Measurements from ENCODE around the gene METTL5. TPM values are rescaled to one million over a fixed set of nuclear protein-coding genes. Genes with fewer than 3 reads are reported as not detected.

Gene METTL5
- total and polyA plus RNA-seq, 9 of the 15 experiments (the other 6 are each of a cell fraction or from before 2014, with no cell fraction given) = 149 to 471 (median 224) TPM

GRCh38 chr2:169819106-169819505 lies 5.6 kb downstream of the METTL5 start:
- ATAC-seq (no peak), FAIRE-seq (no peak), DNase-seq (ENCODE audit: extremely low read depth in 1 of 4, low spot score in 3 of 4) (no peak)
- H3K9me3 ChIP-seq (replicated peaks; ENCODE audit: control insufficient read depth, insufficient read depth, low read depth, low read length) = no peaks in the 10 kb centered on the region
- H3K27ac ChIP-seq (ENCODE audit: extremely low read depth, low read depth, low read length) = no peak overlapping the region
- TF ChIP-seq SMAD4 (CRISPR knock-in tag; conservative IDR thresholded peaks at IDR 0.05) (no peak), NFIC (IDR thresholded peaks at IDR 0.05) (0 out of 2 replicates have a peak, but pooled peaks have one; percentile 9)
- intact Hi-C loops (cut with micrococcal nuclease) = no loop called here
- ChIA-PET CTCF (ENCODE audit: low intra/inter-chr PET ratio) (no interaction called here), POLR2A (interaction anchor here (1.0 to 6.0 kb wide), 3 partner anchors 9 to 16 kb away, joined by 3 to 26 read pairs (median 6); partner anchors contain the start of gene UBR3)
- no peaks in the 10 kb centered on the region for H3K27me3 ChIP-seq (ENCODE audit: control insufficient read depth in 2 of 2, insufficient read depth in 2 of 2, low read length in 2 of 2)
- H2AFZ ChIP-seq (ENCODE audit: low read depth, low read length) = no peak overlapping the region
- in situ Hi-C loops (cut with MboI) = no loop called here
- H3K4me2 ChIP-seq (ENCODE audit: insufficient read depth, low read length) = no peak overlapping the region
- peaks cover 56% of the 10 kb centered on the region for H3K79me2 ChIP-seq (ENCODE audit: control insufficient read depth, insufficient read depth, low read length)
- H3K36me3 ChIP-seq (ENCODE audit: control insufficient read depth, insufficient read depth, low read length) = peaks cover 72% of the 10 kb centered on the region
- H4K20me1 ChIP-seq (replicated peaks; ENCODE audit: control insufficient read depth, insufficient read depth, low read length) = no peaks in the 10 kb centered on the region
- H3K9ac ChIP-seq (ENCODE audit: insufficient read depth in 1 of 2, low read depth in 2 of 2, low read length in 2 of 2) = no peak overlapping the region
- WGBS (ENCODE audit: insufficient coverage, low coverage, missing lambda C conversion rate) = 91% methylated on average over 1 of the region's 1 CpG
- peaks cover 7 to 8% of the 10 kb centered on the region in 2 experiments; a peak in 3 of 5 replicates for H3K4me1 ChIP-seq (replicated peaks in 1 of 2; ENCODE audit: control insufficient read depth in 2 of 2, insufficient read depth in 2 of 2, low read length in 2 of 2)
- no TSS peak for BruUV-seq (replicated peaks)
- no peak overlapping the region for H3K4me3 ChIP-seq
- H3K9me1 ChIP-seq (ENCODE audit: control insufficient read depth, insufficient read depth, low read length) = no peaks in the 10 kb centered on the region

GRCh38 chr2:169818241-169818640 lies 6.5 kb downstream of the METTL5 start:
- DNase-seq (ENCODE audit: extremely low read depth in 1 of 4, low spot score in 3 of 4) (no peak), FAIRE-seq (no peak), ATAC-seq (no peak)
- H3K4me2 ChIP-seq (ENCODE audit: insufficient read depth, low read length) = no peak overlapping the region
- H3K4me3 ChIP-seq = no peak overlapping the region
- ChIA-PET CTCF (ENCODE audit: low intra/inter-chr PET ratio) (interaction anchor here (0.5 kb wide), 1 partner anchor 60 kb away, joined by 4 read pairs; no protein-coding TSS in a partner anchor), POLR2A (interaction anchor here (0.6 to 6.0 kb wide), 7 partner anchors 9 to 1112 kb away, joined by 3 to 26 read pairs (median 3); partner anchors contain the start of gene UBR3)
- intact Hi-C loops (cut with micrococcal nuclease) = no loop called here
- no peaks in the 10 kb centered on the region for H3K9me1 ChIP-seq (ENCODE audit: control insufficient read depth, insufficient read depth, low read length)
- no peaks in the 10 kb centered on the region for H3K27me3 ChIP-seq (ENCODE audit: control insufficient read depth in 2 of 2, insufficient read depth in 2 of 2, low read length in 2 of 2)
- H3K79me2 ChIP-seq (ENCODE audit: control insufficient read depth, insufficient read depth, low read length) = peaks cover 47% of the 10 kb centered on the region
- no peak overlapping the region for H3K9ac ChIP-seq (ENCODE audit: insufficient read depth in 1 of 2, low read depth in 2 of 2, low read length in 2 of 2)
- H3K4me1 ChIP-seq (replicated peaks in 1 of 2; ENCODE audit: control insufficient read depth in 2 of 2, insufficient read depth in 2 of 2, low read length in 2 of 2) = peaks cover 4 to 6% of the 10 kb centered on the region in 2 experiments; a peak in 3 of 5 replicates
- TF ChIP-seq MITF (IDR thresholded peaks at IDR 0.05) = no peak
- no peak for TF ChIP-seq KAT8 (IDR thresholded peaks at IDR 0.05; ENCODE audit: low read depth)
- no peak for TF ChIP-seq FOS (IDR thresholded peaks at IDR 0.05; ENCODE audit: extremely low read depth, insufficient read length)
- TF ChIP-seq FOXJ3 (CRISPR knock-in tag; IDR thresholded peaks at IDR 0.05) = no peak
- H3K36me3 ChIP-seq (ENCODE audit: control insufficient read depth, insufficient read depth, low read length) = peaks cover 79% of the 10 kb centered on the region
- H3K9me3 ChIP-seq (replicated peaks; ENCODE audit: control insufficient read depth, insufficient read depth, low read depth, low read length) = no peaks in the 10 kb centered on the region
- H4K20me1 ChIP-seq (replicated peaks; ENCODE audit: control insufficient read depth, insufficient read depth, low read length) = no peaks in the 10 kb centered on the region
- in situ Hi-C loops (cut with MboI) = no loop called here
- no TSS peak for BruUV-seq (replicated peaks)
- H2AFZ ChIP-seq (ENCODE audit: low read depth, low read length) = no peak overlapping the region
- H3K27ac ChIP-seq (ENCODE audit: extremely low read depth, low read depth, low read length) = no peak overlapping the region

All from K562 (cell line).